Measurements from ENCODE around the gene ARSA. TPM values are rescaled to one million over a fixed set of nuclear protein-coding genes. Genes with fewer than 3 reads are reported as not detected.
A peak's percentile ranks its signal among the peaks of the same experiment; 100 is the strongest.
"Not testable (repeated sequence)": the region's sequence is repeated elsewhere in the genome, so short reads cannot be mapped to it uniquely, and the experiment has no call there.

ARSA gene
- total RNA-seq, 1 donor from 2014 or later: 38.1 TPM

DNA sequence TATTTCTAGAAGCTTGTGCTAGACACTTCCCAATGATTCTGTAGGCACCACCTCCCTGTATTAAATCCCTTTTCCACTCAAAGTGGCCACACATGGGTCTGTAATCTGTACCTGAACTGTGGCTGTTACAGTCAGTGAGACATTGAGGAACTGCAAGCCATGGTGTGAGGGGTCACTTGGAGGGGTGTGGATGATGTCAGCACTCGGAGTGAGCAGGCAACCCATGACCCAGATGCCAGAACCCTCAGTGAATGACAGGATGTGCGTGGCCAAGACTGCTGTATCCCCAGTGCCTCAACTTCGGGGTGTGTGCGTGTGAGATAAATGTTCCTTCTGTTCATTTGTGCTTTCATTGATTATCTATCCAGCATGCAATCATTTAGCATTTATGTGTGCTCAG is 30.0 kb upstream of the ARSA start:
- intact Hi-C loops (cut with DNase I): no loop called here
- DNase-seq (ENCODE audit: low spot score) (no peak), ATAC-seq (no peak)

GRCh38 chr22:50656122-50657070 is 28.4 kb upstream of the ARSA start:
- DNase-seq (ENCODE audit: low spot score): no peak
- ATAC-seq: peak; percentile 68

DNA sequence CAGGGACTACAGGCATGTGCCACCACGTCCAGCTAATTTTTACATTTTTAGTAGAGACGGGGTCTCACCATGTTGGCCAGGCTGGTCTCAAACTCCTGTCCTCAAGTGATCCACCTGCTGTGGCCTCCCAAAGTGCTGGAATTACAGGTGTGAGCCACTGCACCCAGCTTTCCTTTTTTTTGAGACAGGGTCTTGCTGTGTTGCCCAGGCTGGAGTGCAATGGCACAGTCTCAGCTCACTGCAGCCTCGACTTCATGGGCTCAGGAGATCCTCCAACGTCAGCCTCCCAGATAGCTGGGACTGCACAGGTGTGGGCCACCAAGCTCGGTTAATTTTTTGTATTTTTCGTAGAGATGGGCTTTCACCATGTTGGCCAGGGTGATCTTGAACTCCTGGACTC is 26.7 kb upstream of the ARSA start:
- ATAC-seq; intact Hi-C loops (cut with DNase I); DNase-seq (ENCODE audit: low spot score): not testable (repeated sequence)

More at GRCh38 chr22:50656122-50657070, 28.4 kb upstream of the ARSA start:
- intact Hi-C loops (cut with DNase I): no loop called here

DNA sequence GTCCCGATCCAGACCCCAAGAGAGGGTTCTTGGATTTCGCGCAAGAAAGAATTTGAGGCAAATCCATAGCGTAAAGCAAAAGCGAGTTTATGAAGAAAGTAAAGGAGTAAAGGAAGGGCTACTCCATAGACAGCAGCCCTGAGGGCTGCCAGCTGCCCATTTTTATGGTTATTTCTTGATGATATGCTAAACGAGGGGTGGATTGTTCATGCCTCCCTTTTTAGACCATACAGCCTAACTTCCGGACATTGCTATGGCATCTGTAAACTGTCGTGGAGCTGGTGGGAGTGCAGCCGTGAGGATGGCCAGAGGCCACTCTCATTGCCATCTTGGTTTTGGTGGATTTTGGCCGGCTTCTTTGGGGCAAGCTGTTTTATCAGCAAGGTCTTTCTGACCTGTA is 25.3 kb upstream of the ARSA start:
- no peak for ATAC-seq
- intact Hi-C loops (cut with DNase I): no loop called here
- no peak for DNase-seq (ENCODE audit: low spot score)

GRCh38 chr22:50643821-50644101 is 15.8 kb upstream of the ARSA start:
- ATAC-seq; intact Hi-C loops (cut with DNase I); DNase-seq (ENCODE audit: low spot score): not testable (repeated sequence)

DNA sequence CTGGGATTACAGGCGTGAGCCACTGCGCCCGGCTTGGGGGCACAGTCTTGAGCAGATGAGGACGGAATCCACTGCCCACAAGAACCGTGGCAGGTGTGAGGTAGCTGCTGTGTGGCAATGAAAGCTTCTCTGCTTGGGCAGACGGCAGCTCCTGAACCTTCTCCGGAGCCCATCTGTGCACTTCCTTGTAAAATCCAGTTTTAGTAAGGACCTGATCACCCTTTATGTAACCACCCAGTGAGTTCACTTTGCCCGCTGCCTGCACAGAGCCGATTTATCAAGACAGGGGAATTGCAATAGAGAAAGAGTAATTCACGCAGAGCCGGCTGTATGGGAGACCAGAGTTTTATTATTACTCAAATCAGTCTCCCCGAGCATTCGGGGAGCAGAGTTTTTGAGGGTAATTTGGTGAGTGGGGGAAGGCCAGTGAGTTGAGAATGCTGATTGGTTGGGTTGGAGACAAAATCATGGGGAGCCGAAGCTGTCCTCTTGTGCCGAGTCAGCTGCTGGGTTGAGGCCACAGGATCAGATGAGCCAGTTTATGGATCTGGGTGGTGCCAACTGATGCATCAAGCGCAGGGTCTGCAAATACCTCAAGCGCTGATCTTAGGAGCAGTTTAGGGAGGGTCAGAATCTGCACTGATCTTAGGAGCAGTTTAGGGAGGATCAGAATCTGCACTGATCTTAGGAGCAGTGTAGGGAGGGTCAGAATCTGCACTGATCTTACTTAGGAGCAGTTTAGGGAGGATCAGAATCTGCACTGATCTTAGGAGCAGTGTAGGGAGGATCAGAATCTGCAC is 15.3 kb upstream of the ARSA start:
- intact Hi-C loops (cut with DNase I); ATAC-seq: not testable (repeated sequence)
- peak; percentile 17 for DNase-seq (ENCODE audit: low spot score)

DNA sequence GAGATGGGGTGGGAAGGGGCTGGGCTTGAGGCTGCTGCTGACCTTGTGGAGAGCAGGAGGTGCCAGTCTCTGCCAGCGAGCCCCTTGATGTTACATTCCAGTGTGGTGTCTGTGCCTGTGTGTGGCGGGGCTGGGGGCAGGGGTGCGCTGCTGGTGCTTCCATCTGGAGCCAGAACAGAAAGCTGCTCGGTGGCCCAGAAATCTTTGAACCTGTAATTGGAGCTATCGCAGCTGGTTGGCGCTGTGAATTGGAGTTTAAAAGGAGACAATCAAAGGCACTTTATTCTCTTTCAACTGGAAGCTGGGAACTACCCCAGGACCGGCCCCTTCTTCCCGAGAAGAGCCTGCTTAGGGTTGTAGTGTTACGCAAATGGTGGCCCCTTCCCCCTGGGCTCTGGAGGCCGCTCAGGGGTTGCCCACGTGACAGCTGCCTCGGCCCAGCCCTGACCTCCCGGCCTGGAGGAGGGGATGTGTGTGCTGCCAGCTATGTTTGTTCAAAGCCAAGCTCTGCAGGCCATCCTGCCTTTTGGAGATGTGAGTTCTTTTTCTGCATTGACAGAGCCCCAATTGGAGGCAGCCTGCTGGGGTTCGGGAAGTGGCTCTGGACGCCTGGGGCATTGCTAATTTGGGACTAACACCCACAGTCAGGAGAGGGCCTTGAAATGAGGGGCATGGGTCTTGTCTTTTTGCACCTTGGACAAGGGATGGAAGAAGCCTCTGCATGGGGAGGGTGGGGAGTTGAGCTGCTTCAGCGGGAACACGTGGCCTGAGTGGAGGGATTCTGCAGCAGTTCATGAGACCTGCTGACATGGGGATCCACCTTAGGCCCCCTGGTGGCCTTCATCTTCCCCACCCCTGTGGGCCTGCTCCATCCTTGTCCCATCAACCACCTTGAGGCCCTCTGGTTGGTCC is 14.0 kb upstream of the ARSA start:
- no peak for DNase-seq (ENCODE audit: low spot score)
- intact Hi-C loops (cut with DNase I): no loop called here
- ATAC-seq: peak; percentile 95

- DNase-seq (ENCODE audit: low spot score) (no peak), ATAC-seq (peak; percentile 14)
- intact Hi-C loops (cut with DNase I): no loop called here
Observed at GRCh38 chr22:50640857-50641647, 13.1 kb upstream of the ARSA start.

DNA sequence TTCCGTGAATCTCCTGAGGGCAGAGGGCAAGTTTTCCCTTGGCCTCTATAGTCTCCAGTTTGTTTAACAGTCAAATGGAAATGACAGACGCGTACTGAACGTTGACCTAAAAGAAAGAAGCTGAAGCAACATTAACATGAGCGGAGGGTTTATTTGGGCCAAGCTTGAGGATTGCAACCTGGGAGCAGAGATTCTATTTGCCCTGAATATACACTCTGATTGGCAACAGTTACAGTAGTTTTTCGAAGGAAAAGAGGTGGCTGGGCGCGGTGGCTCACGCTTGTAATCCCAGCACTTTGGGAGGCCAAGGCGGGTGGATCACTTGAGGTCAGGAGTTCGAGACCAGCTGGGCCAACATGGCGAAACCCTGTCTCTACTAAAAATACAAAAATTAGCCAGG is 12.3 kb upstream of the ARSA start:
- ATAC-seq; intact Hi-C loops (cut with DNase I); DNase-seq (ENCODE audit: low spot score): not testable (repeated sequence)

- intact Hi-C loops (cut with DNase I): no loop called here
- no peak for ATAC-seq
- DNase-seq (ENCODE audit: low spot score): no peak
Observed at GRCh38 chr22:50635591-50635990, 7.6 kb upstream of the ARSA start.

DNA sequence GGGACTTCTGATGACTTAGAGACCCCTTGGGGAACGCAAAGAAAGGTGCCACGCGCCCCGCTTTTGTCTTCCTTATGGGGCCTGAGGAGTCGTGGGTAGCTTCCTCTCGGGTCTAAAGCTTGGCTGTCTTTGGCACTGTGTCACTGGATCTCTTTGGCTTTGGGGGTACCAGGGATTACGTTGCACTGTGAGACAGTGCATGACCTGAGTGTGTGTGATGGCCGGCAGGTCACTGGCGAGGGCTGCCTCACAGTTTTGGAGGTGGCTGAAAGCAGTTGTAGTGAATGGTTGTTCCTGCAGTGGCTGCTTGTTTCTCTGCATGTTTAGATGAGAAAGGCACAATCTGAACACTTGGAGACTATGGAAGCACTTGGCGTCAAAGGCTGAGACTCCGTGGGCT is 5.8 kb upstream of the ARSA start:
- DNase-seq (ENCODE audit: low spot score): no peak
- ATAC-seq: no peak
- intact Hi-C loops (cut with DNase I): no loop called here

DNA sequence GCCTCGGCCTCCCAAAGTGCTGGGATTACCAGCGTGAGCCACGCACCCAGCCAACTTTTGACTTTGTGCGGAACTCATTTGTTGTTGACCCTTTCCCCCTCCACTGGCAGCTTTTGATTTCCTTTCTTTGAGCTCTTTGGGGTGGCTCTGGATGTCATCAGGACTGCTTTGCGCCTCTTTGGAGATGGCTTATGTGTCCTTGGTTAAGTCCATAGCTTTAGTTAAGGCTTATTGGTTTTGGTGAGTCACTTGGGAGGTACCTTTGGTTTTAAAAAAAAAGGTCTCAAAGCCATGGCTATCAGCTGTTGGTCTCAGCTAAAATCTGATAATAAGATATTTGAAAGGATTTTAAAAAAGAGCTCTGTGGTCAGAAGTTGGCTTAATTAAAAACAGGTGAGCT is 5.1 kb upstream of the ARSA start:
- DNase-seq (ENCODE audit: low spot score) (no peak), ATAC-seq (no peak)
- intact Hi-C loops (cut with DNase I): no loop called here

DNA sequence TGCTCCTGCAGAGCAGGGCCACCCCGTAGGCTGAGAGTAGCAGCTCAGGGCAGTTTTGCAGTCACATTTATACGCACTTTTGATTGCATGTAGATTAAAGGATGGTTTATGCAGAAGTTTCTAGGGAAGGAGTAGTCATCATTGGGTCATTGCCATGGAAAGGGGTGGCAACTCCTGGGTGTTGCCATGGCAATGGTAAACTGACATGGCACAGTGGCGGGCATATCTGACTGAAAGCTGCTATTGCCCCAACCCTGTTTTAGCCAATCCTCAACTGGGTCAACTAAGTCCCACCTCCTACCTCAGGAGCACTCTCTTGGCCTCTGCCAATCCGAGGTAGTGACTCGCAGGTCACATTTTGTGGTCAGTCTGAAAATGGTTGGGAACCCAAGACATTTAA is 2.4 kb upstream of the ARSA start:
- no peak for DNase-seq (ENCODE audit: low spot score)
- intact Hi-C loops (cut with DNase I): no loop called here
- ATAC-seq: no peak

- intact Hi-C loops (cut with DNase I): no loop called here
- no peak for DNase-seq (ENCODE audit: low spot score)
- peak; percentile 2 for ATAC-seq
Observed at GRCh38 chr22:50628543-50629134, 687 bp upstream of the ARSA start.

- ATAC-seq: peak; percentile 5
- no peak for DNase-seq (ENCODE audit: low spot score)
- intact Hi-C loops (cut with DNase I): no loop called here
Observed at GRCh38 chr22:50626850-50627641, 906 bp downstream of the ARSA start.

DNA sequence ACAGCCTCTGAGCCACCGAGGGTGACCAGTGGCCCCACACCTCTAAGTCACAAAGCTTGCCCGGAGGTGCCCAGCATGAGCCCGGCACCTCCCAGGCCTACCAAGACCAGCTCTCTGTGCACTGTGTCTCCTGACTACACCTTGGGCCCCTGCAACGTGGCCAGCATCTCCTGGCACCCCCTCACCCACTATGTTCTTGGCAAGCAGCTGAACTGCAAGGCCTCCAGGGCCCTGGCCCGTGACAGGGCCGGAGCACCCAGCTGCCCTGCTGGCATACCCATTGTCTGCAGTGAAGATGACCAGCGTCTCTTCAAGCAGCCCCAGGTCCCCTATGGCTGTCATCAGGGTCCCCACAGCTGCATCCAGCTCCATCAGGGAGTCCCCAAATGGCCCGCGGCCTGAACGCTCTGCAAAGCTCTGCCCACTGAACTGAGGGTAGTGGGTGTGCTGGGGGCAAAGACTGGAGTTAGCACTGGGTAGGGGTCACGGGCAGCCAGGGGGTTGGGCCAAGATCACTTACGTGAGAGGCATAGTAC is 1.6 kb downstream of the ARSA start:
- ATAC-seq (no peak), DNase-seq (ENCODE audit: low spot score) (no peak)
- intact Hi-C loops (cut with DNase I): no loop called here
